Fibroblast of skin of left quadriceps (primary cell): ENCODE measurements around the gene TMPRSS11F.
A peak's percentile ranks its signal among the peaks of the same experiment; 100 is the strongest.
"Not testable (repeated sequence)": the region's sequence is repeated elsewhere in the genome, so short reads cannot be mapped to it uniquely, and the experiment has no call there.

Experiments
- DNase-seq, 2 experiments: peaks; one replicate each; pipeline ENCODE4 v3.0.0-alpha.2; 2013; ENCODE audit warnings: low read depth in 2 of 2

TMPRSS11F gene

DNA sequence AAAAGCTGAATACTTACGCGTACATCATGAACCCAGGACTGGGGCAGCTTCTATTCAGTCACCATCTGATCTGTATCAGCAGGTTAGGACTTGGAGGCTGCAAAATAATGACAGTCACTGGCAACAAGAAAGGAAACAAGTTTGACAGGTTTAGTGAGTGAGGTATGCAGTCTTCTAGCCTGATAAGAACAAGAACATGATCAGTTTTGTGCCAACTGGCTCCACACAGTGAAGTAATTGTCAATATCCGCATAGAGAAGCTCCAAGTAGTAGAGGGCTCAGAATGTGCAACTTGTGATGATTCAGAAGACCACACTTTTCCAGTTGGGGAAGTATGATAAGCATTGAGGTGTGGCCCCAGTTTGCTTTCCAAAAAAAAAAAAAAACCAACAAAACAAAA lies at the start of gene TMPRSS11F:
TSS of gene TMPRSS11F (minus strand) at position 77 of the 400 bp plus-strand sequence. CDS start at position 28, 49 bp downstream.
- no peak for DNase-seq

DNA sequence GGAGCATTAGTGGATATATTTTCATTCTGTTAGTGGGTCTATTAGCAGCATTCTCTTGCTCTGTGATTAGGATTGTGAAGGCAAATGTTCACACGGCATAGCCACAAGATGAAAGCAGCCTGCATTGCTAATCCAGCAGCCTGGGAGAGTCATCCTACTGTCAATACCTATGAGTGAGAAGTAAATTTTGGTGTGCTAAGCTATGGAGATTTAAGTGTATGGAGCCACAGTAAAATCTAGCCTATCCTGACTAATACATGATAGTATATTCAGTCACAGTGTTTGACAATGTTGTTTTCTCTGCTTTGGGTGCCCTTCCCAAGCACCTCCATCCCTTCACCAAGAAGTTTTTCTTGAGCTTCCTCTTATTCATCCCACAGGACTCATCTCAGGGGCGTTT lies 47.2 kb upstream of the TMPRSS11F start:
- DNase-seq, result no peak

DNA sequence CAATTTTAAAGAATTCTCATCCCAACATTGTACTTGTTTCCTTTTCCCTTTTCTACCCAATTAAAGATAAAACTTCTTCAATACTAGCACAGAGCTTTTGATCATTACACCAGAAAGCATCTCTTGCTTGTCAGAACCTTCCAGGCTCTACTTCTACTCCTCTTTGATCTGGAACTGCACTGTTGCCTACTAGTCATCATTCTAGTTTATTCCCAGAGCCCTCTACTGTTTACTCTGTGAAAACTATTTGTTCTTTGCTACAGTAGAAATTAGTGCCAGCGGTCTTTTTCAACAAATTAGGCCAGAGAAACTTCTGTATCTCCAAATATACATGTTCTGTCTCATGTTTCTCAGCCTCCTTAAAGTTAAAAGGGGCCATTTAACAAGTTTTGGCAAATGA lies 46.8 kb upstream of the TMPRSS11F start:
- DNase-seq, result no peak

DNA sequence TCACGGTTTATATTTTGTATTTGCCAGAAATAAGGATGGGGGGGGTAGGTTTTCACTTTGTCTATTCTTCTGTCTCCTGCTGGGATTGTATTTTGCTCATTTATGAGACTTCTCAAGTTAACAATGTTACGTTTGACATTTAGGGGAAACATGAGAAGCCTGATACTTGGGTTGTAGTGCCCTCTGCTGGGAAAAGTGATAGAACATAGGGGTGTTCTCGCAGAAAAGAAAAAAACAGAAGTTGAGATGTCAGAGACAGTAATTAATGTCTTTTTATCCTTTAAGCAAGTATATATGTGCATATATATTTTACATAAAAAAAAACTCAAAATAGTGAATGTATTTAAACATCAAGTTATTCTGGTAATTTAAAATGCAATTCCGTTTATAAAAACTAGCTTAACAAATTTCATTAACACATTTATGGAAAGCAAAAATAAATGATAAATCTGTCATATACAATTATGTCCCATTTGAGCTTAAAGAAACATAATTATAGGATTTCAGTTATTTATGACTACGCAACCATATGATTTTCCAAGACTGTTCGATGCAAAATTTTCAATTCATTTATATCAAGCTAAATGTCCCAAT lies 46.0 kb upstream of the TMPRSS11F start:
- peak; percentile 27 to 29 for DNase-seq

DNA sequence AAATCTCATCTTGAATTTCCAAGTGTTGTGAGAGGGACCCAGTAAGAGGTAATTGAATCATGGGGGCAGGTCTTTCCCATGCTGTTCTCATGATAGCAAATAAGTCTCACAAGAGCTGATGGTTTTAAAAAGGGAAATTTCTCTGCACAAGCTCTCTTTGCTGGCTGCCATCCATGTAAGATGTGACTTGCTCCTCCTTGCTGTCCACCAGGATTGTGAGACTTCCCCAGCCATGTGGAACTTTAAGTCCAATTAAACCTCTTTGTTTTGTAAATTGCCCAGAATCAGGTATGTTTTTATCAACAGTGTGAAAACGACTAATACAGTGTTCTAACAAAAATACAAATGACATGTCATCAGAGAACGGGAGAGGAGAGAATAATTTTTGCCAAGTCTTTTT lies 44.7 kb upstream of the TMPRSS11F start:
- DNase-seq, result not testable (repeated sequence)

DNA sequence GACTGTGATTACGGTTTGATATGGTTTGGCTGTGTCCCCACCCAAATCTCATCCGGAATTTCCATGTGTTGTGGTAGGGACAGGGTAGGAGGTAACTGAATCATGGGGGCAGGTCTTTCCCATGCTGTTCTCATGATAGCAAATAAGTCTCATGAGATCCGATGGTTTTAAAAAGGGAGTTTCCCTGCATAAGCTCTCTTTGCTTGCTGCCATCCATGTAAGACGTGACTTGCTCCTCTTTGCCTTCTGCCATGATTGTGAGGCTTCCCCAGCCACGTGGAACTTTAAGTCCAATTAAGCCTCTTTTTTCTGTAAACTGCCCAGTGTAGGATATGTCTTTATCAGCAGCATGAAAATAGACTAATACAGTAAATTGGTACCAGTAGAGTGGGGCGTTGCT lies 42.5 kb upstream of the TMPRSS11F start:
- not testable (repeated sequence) for DNase-seq

DNA sequence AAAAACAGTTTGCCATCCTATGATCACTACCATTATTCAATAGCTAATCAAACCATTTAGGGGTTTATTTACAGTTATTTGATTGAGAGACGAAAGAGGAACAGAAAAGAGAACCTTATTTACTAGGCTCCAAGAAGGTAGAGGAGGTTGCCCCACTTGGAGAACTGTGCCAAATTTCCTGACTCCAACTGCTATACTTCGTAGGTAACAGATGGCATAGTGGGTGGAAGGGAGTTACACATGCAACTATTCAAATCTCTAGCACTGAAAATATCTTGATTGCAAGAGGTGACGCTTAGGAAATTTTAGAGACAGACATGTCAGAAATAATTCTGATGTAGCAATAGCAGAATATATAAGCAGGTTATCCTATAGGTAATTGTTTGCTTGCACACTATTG lies 38.0 kb upstream of the TMPRSS11F start:
- DNase-seq, result no peak

DNA sequence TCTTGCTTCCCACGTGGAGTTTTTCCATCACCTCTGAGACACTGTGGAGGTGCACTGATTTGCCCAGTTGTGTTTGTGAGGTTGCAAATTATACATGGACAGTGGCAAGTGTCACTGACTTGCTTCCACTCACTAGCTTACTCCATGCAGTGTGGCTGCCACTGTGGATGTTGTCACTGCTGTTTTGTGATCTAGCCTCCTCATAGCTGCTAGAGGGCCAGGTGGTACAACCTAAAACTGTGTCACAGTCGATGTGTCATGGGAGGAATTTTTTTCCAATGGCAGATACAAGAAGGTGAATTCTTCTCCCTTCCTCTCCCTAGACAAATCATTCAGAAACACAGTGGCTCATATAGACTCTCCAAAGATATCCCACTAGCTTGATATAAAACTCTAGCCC lies 37.5 kb upstream of the TMPRSS11F start:
- no peak for DNase-seq

DNA sequence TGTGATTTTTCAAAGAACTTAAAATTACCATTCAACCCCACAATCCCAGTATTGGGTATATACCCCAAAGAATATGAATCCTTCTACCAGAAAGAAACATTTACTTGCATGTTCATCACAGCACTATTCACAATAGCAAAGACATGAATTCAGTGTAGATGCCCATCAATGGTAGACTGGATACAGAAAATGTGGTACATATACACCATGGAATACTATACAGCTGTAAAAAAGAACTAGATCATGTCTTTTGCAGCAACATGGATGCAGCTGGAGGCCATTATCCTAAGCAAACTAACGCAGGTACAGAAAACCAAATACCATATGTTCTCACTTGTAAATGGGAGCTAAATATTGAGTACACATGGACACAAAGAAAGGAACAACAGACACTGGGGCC lies 34.1 kb upstream of the TMPRSS11F start:
- no peak for DNase-seq

DNA sequence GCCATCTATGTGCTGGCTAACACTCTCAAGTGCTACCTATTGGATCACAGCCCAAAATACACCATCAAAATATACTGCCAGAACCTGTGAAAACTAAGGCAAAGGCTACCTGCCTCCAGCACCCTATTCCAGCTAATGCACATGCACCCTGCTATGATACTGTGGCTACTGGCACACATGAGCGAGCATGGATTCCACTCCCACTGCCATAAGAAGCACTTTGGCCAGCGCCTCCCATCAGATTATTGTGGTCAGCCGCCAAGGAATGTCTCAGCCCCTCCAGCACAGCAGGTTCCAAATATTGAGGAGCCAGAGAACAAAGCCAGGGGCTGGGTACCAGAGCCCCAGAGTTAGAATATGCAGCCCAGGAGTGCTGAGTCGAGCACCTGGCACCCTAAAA lies 32.5 kb upstream of the TMPRSS11F start:
- no peak for DNase-seq

DNA sequence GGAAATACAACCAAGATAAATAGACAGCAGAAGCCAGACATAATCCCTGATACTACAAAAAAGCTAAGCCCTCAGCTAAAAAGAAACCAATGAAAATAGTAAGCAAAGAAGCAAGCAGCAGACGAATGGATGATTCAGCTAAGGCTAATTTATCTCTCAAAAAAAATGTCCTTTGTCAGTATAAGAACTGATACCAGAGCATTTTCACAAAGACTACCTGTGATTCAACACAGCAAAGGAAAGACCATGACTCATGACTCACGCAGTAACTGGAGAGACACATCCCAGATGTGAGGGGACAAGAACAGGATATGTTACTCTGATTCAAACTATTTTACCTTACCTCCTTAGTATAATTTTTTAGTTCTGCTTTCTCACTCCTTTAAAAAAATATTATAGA lies 22.7 kb upstream of the TMPRSS11F start:
- DNase-seq, result no peak

DNA sequence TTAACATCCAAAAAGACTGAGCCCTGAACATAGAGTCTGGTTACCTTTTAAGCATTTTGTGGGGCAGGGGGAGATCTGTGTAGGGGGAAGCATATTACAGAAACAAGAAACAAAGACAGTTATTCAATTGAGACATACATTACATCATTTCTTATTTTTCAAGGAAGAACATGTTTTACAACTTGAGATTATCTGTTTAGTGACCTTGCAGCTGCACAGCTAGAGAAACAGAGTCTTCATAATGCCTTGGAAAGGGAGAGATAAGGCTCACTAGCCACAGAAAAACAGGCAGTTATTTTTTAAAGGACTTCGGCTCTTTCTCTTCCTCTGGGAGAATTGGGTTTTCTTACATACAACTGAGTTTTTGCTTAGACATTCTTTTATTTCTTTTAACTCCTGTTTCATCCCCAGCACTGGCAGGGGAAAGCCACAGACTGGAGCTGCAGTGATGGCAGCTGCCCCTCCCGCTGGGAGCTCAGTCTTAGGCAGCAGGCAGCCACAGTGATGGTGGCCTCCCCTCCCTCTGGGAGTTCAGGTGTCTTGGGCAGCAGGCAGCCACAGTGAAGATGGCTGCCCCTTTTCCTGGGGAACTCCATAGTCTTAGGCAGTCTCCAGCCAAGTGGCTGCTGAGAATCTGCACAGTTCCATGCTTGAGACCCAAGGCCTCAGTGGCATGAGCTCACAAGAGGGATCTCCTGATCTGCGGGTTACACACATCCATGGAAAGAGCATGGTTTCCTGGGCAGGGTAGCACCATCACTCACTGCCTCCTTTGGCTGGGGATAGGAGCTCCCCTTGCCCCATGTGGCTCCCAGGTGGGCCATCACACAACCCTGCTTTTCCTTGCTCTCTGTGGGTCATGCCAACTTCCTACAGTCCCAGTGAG lies 19.4 kb upstream of the TMPRSS11F start:
- no peak for DNase-seq

DNA sequence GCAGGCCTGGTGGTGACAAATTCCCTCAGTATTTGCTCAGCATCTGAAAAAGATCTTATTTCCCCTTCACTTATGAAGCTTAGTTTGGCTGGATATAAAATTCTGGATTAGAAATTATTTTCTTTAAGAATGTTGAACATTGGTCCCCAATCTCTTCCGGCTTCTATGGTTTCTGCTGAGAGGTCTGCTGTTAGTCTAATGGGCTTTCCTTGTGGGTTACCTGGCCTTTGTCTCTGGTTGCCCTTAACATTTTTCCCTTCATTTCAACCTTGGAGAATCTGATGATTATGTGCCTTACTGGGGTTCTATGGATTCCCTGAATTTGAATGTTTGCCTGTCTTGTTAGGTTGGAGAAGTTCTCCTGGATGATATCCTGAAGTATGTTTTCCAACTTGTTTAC lies 17.4 kb upstream of the TMPRSS11F start:
- DNase-seq, result no peak

DNA sequence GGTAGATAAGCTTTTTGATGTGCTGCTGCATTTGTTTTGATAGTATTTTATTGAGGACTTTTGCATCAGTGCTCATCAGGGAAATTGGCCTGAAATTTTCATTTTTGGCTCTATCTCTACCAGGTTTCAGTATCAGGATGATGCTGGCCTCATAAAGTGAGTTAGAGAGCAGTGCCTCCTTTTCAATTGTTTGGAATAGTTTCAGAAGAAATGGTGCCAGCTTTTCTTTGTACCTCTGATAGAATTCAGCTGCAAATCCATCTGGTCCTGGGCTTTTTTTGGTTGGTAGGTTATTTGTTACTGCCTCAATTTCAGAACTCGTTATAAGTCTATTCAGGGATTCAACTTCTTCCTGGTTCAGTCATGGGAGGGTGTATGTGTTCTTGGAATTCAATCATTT lies 15.6 kb upstream of the TMPRSS11F start:
- DNase-seq, result no peak

DNA sequence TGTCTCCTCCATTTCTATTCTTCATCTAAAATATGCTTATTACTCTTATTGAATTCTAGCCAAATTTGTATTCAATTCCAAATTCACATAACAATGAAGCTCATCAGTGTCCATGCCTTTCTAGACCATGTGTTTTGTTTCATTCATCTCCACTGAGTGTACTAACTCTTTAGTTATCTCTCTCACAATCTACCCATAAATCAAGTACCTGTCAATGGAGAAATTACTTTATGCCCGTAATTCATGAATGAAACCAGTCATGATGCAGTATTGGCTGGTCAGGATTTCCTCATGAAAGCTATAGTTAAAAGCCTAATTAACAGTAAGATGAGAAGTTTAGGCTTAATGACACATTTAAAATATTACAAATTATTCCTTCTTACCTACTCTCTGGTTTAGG lies 12.2 kb upstream of the TMPRSS11F start:
- DNase-seq, result no peak

DNA sequence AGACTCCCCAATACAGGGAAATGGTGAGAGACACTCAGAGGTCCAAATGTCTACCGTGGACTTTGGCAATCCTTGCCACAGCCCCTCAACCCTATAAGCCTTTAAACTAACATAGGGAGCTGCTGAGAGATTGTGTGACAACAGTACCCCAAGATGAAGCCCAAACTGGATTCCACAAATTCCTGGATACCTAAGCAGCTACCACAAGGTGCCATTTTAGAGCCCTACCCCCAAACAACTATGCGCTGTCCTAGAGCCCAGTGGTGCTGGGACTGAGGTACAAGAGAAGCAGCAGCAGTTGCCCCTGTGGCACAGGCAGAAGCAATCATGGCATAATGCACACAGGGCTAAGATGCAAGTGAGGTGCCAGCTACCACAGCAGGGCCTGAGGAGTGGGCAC lies 2.7 kb upstream of the TMPRSS11F start:
- DNase-seq, result no peak

DNA sequence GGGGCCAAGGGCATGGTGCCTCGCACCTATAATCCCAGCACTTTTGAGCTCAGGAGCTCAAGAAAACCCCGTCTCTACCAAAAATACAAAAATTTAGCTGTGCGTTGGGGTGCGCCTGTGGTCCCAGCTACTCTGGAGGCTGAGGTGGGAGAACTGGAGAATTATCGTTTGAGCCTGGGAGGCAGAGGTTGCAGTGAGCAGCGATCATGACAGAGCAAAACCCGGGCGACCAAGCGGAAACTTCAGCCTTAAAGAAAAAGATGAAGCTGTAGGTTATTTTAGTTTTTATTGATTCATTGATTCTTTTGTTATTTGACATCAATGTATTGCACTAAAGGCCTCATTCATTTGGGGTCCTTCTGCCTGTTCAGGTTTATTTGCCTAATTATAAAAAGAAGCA lies 5.4 kb downstream of the TMPRSS11F start:
- no peak for DNase-seq

DNA sequence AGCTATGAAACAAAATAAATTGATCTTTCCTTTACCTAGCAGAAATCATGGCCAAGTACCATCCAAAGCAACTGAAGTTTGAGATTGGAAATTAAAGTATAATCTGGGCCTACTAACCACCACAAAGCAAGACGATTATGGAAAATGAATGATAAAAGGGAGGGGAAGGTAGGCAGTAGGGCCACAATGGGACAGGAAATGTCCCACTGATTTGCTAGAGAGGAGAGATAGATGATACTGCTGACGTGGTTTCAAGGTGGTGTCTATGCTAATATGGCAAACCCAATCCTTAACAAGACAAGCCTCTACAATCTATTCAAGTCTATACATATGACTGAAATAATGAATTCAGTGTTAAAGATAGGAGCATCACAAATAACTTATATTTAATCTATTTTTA lies 6.1 kb downstream of the TMPRSS11F start:
- no peak for DNase-seq

DNA sequence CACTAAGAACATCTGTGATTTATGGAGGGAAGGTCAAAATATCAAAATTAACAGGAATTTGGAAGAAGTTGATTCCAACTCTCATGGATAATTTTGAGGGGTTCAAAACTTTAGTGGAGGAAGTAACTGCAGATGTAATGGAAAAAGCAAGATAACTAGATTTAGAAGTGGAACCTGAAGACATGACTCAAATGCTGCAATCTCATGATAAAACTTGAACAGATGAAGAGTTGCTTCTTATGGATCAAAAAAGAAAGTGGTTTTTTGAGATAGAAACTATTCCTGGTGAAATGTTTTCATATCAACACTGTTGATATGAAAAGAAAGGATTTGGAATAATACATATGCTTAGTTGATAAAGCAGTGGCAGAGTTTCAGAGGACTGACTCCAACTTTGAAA lies 9.7 kb downstream of the TMPRSS11F start:
- DNase-seq, result no peak

DNA sequence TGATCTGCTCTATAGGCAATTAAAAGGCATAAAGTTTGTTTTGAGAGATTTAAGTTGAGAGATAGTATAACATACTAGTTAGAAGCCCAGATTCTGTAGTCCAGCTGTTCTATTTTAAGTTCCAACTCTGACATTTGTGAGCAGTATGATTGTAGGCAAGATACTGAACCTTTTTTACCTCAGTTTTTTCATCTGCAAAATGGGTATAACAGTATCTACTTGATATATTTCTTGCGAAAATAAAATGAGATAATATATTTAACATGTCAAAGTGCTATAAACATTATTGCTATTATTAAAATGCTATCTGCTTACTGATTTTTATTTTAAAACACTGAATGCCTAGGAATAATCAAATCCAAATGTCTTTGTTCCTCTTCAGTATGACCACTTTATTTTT lies 19.2 kb downstream of the TMPRSS11F start:
- no peak for DNase-seq

DNA sequence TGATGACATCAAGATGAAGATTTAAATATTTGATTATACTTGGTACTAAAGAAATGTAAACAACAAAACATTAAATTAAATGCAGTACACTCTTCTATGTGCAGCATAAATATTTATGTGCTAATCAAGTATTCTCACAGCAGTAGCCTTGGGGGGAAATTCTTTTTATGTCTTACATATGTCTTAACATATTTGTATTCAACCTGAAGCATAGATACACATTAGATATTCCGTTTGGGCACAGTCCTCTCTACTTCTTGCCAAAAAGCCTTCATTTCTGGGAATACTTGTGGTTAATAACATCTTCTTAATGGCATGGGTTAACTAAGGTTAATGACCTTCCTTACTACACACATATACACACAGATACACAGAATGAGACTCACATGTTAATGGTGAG lies 19.8 kb downstream of the TMPRSS11F start:
- no peak for DNase-seq

DNA sequence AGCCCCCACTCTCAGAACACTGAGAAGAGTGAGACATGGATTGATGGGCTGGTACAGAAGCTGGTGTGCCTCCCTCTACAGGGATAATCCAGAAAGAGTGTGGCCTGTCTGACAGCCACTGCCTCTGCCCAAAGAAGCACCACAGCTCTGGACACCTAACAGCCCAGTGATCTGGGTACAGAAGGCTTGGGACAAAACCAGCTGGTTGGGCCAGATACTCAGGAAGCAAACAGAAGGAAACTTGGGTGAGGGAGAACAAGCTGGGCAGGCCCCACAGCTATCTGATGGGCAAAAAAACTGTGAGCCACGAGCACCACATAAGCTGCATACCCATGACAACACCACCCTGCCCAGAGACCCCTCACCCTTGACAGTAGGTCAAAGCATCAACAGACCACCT lies 46.9 kb downstream of the TMPRSS11F start:
- no peak for DNase-seq

DNA sequence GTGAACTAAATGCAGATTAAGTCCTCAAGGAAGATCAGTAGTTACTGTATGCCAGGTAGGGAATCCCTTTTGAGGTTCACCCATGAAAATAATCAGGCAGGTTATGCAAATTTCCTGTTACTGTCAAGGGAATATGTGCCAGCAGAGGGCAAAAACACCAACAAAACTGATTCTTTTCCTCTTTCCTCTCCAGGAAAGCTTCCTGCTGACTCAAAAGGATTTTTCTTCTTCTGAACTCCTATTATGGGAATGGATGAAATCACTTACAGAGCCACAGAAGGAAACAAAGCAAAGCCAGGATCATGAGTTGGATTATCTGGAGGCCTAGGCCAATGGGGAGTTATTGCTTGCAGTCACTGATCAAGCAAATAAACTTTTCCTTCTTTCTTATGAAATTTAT lies 49.7 kb downstream of the TMPRSS11F start:
- no peak for DNase-seq

DNA sequence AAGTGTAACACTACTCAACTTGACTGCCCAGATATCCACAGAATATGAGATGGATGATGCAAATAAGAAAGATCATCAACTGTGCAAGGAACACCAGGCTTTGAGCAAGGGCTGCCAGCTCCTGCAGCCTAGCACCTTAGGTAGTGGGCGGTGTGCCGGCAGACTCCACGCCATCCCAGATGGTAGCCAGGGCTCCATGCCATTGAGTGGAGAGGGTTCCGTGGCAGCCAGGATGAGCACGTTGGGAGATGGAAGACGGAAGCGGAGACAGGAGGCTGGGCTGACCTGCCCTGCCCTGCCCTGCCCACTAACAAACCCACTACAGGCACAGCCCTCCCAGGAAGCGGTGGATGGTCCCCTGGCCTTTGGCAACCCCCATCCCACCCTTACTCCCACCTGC lies 51.9 kb downstream of the TMPRSS11F start:
- no peak for DNase-seq
